IMR-90 (cell line): ENCODE data around the gene KLK13.

Source experiments
- TF ChIP-seq, protein P1 (sequence below): conservative IDR thresholded peaks from 2 replicates; pipeline ENCODE4 v1.5.1; 2012; ENCODE audit warnings: mild to moderate bottlenecking, low read depth, low read length, improper control_type of control experiment
- TF ChIP-seq, protein P2 (sequence below): fragments of 150-350 bp; IDR thresholded peaks from 2 replicates; pipeline ENCODE4 v1.6.1; 2017; ENCODE audit warnings: mild to moderate bottlenecking, antibody characterized with exemption, low read length, low read depth

DNA sequence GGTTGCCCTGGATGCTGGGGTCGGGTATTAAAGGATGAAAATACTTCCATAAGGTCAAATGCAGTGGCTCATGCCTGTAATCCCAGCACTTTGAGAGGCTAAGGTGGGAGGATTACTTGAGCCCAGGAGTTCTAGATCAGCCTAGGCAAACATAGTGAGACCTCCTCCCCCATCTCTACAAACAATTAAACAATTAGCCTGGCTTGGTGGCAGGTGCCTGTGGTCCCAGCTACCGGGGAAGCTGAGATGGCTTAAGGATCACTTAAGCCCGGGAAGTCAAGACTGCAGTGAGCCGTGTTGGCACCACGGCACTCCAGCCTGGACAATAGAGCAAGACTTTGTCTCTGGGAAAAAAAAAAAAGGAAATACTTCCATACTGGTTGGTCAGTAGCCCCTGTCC lies 40.0 kb downstream of the KLK13 start:
- TF ChIP-seq, protein P1, sequence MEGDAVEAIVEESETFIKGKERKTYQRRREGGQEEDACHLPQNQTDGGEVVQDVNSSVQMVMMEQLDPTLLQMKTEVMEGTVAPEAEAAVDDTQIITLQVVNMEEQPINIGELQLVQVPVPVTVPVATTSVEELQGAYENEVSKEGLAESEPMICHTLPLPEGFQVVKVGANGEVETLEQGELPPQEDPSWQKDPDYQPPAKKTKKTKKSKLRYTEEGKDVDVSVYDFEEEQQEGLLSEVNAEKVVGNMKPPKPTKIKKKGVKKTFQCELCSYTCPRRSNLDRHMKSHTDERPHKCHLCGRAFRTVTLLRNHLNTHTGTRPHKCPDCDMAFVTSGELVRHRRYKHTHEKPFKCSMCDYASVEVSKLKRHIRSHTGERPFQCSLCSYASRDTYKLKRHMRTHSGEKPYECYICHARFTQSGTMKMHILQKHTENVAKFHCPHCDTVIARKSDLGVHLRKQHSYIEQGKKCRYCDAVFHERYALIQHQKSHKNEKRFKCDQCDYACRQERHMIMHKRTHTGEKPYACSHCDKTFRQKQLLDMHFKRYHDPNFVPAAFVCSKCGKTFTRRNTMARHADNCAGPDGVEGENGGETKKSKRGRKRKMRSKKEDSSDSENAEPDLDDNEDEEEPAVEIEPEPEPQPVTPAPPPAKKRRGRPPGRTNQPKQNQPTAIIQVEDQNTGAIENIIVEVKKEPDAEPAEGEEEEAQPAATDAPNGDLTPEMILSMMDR, result no peak
- TF ChIP-seq, protein P2, sequence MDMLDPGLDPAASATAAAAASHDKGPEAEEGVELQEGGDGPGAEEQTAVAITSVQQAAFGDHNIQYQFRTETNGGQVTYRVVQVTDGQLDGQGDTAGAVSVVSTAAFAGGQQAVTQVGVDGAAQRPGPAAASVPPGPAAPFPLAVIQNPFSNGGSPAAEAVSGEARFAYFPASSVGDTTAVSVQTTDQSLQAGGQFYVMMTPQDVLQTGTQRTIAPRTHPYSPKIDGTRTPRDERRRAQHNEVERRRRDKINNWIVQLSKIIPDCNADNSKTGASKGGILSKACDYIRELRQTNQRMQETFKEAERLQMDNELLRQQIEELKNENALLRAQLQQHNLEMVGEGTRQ, result no peak
